ENCODE results near the gene ABHD14A. TPM values are rescaled to one million over a fixed set of nuclear protein-coding genes. Genes with fewer than 3 reads are reported as not detected.

The ABHD14A gene
- total RNA-seq, 2 donors from 2014 or later = 15.5 to 16.1 TPM

- ATAC-seq = peak; percentile 98
- WGBS, 2 donors = 1% methylated on average over 67 of the region's 67 CpGs; no CpG with 5 or more reads in 1 of the 2 donors
- peak within 1 kb of the TSS; percentile 71 to 86 (median 84) for H3K27ac ChIP-seq
- DNase-seq = peak; percentile 100
- intact Hi-C loops (cut with DNase I) = loop anchor here (10.0 kb wide), 1 partner anchor 53 kb away; the partner anchor contains the start of gene RPL29
- TF ChIP-seq CTCF (IDR thresholded peaks at IDR 0.05) = peak; percentile 98 to 100 (median 100)
- peak in 2 of 3 donors; percentile 66 to 70 for TF ChIP-seq POLR2A (IDR thresholded peaks at IDR 0.05)
- peaks cover 0 to 4% of the 10 kb centered on the region in 2 donors for H3K36me3 ChIP-seq (replicated peaks in 1 of 2; ENCODE audit: insufficient read depth in 1 of 2, low read depth in 2 of 2)
- H3K9me3 ChIP-seq = no peaks in the 10 kb centered on the region
- no peaks in the 10 kb centered on the region for H3K27me3 ChIP-seq
- H3K4me3 ChIP-seq = peak within 1 kb of the TSS; percentile 30 to 53
- H3K4me1 ChIP-seq = peaks cover 30% of the 10 kb centered on the region
Observed at GRCh38 chr3:51941798-51942602, 32.9 kb upstream of the ABHD14A start, which contains the start of the genes PARP3 and RRP9. Gene PARP3, plus strand, starts transcription at chr3:51942363. Its CDS starts 993 bp downstream, at chr3:51943356. Gene RRP9, minus strand, starts transcription at chr3:51941904. Its CDS starts 37 bp downstream, at chr3:51941867.

GRCh38 chr3:51942603-51943450 is 32.0 kb upstream of the ABHD14A start:
- peak; percentile 34 to 51 (median 44) for DNase-seq
- Histone ChIP-seq H3K4me3 (no peak overlapping the region), H3K36me3 (replicated peaks in 1 of 2; ENCODE audit: insufficient read depth in 1 of 2, low read depth in 2 of 2) (peaks cover 0 to under 1% of the 10 kb centered on the region in 2 donors), H3K4me1 (peaks cover 30% of the 10 kb centered on the region), H3K9me3 (no peaks in the 10 kb centered on the region), H3K27ac (peak overlapping the region; percentile 71 to 86 (median 84)), H3K27me3 (no peaks in the 10 kb centered on the region)
- TF ChIP-seq CTCF (IDR thresholded peaks at IDR 0.05) (no peak), POLR2A (IDR thresholded peaks at IDR 0.05) (peak in 1 of 3 donors; percentile 4)
- no peak for ATAC-seq
- intact Hi-C loops (cut with DNase I) = loop anchor here (10.0 kb wide), 1 partner anchor 52 kb away; the partner anchor contains the start of gene RPL29
- WGBS, 2 donors = 45 to 46% methylated on average over 14 to 16 of the region's 17 CpGs

GRCh38 chr3:51943451-51944391 is 31.1 kb upstream of the ABHD14A start:
- H3K27me3 ChIP-seq = no peaks in the 10 kb centered on the region
- WGBS, 2 donors = 88 to 92% methylated on average over 12 to 19 of the region's 21 CpGs
- peaks cover 30% of the 10 kb centered on the region for H3K4me1 ChIP-seq
- H3K36me3 ChIP-seq (replicated peaks in 1 of 2; ENCODE audit: insufficient read depth in 1 of 2, low read depth in 2 of 2) = no peaks in the 10 kb centered on the region
- H3K4me3 ChIP-seq = no peak overlapping the region
- intact Hi-C loops (cut with DNase I) = loop anchor here (10.0 kb wide), 1 partner anchor 51 kb away; the partner anchor contains the start of gene RPL29
- no peaks in the 10 kb centered on the region for H3K9me3 ChIP-seq
- H3K27ac ChIP-seq = no peak overlapping the region
- peak in 2 of 4 donors; percentile 8 to 13 for DNase-seq
- no peak for TF ChIP-seq CTCF (IDR thresholded peaks at IDR 0.05)
- no peak for TF ChIP-seq POLR2A (IDR thresholded peaks at IDR 0.05)
- ATAC-seq = no peak

GRCh38 chr3:51944451-51945021 is 30.3 kb upstream of the ABHD14A start:
- Histone ChIP-seq H3K4me3 (no peak overlapping the region), H3K27ac (no peak overlapping the region), H3K27me3 (no peaks in the 10 kb centered on the region), H3K36me3 (replicated peaks in 1 of 2; ENCODE audit: insufficient read depth in 1 of 2, low read depth in 2 of 2) (no peaks in the 10 kb centered on the region), H3K4me1 (peaks cover 30% of the 10 kb centered on the region), H3K9me3 (no peaks in the 10 kb centered on the region)
- intact Hi-C loops (cut with DNase I) = loop anchor here (10.0 kb wide), 1 partner anchor 50 kb away; the partner anchor contains the start of gene RPL29
- 82 to 89% methylated on average over 6 to 11 of the region's 11 CpGs for WGBS, 2 donors
- no peak for TF ChIP-seq POLR2A (IDR thresholded peaks at IDR 0.05)
- no peak for TF ChIP-seq CTCF (IDR thresholded peaks at IDR 0.05)
- ATAC-seq (no peak), DNase-seq (peak in 1 of 4 donors; percentile 7)

Data from body of pancreas (tissue), 4 donors.